H1 (cell line): ENCODE results near the gene NR1H3. TPM values are rescaled to one million over a fixed set of nuclear protein-coding genes. Genes with fewer than 3 reads are reported as not detected.

ENCODE experiments used
- CTCF ChIA-PET: fragments of 300-600 bp; sonication (Branson Sonifier 250); formaldehyde crosslinking; loops from one replicate; lab custom pipeline; 2021; ENCODE audit not compliant: partially characterized antibody; lab: Charles Lee
- POLR2A ChIA-PET: fragments of 300-600 bp; sonication (Branson Sonifier 250); formaldehyde crosslinking; loops from one replicate; lab custom pipeline; 2021; ENCODE audit warnings: inconsistent platforms; ENCODE audit not compliant: partially characterized antibody; lab: Charles Lee
- DNase-seq, 2 experiments: peaks; one replicate each; pipeline versions ENCODE4 v3.0.0 to v3.0.0-alpha.2; 2010 to 2022; ENCODE audit warnings: low spot score in 2 of 2, low read depth in 1 of 2, mixed read lengths in 1 of 2
- FAIRE-seq: peaks from 2 replicates; lab custom pipeline; 2011; peaks lifted over from hg19 to GRCh38; lab: Jason Lieb, UNC
- H2AFZ ChIP-seq: 2 replicates; pipeline ENCODE4 v1.8.1; 2012; ENCODE audit warnings: low read length, inconsistent platforms
- H2AK5ac ChIP-seq: 2 replicates; pipeline ENCODE4 v1.6.1; 2013; ENCODE audit warnings: low read depth, low read length
- H2BK120ac ChIP-seq: replicated peaks from 2 replicates; pipeline ENCODE3; 2013; ENCODE audit warnings: low read depth, low read length, inconsistent platforms
- H2BK12ac ChIP-seq: 2 replicates; pipeline ENCODE4 v1.6.1; 2013; ENCODE audit warnings: low read depth, low read length
- H2BK15ac ChIP-seq: 2 replicates; pipeline ENCODE4 v1.6.1; 2013; ENCODE audit warnings: low read length
- H2BK20ac ChIP-seq: 2 replicates; pipeline ENCODE4 v1.6.1; 2013; ENCODE audit warnings: low read length
- H2BK5ac ChIP-seq: 2 replicates; pipeline ENCODE4 v1.6.1; 2013; ENCODE audit warnings: low read depth, low read length
- H3K14ac ChIP-seq: 2 replicates; pipeline ENCODE4 v1.6.1; 2013; ENCODE audit warnings: inconsistent platforms; ENCODE audit not compliant: insufficient read length
- H3K18ac ChIP-seq: 2 replicates; pipeline ENCODE4 v1.6.1; 2013; ENCODE audit warnings: low read length; ENCODE audit errors: extremely low read depth
- H3K23ac ChIP-seq: 2 replicates; pipeline ENCODE4 v1.6.1; 2013; ENCODE audit warnings: inconsistent platforms; ENCODE audit not compliant: insufficient read length
- H3K23me2 ChIP-seq: 2 replicates; pipeline ENCODE4 v1.6.1; 2013; ENCODE audit warnings: low read depth, low read length
- H3K27ac ChIP-seq: 2 replicates; pipeline ENCODE4 v1.6.1; 2011; ENCODE audit warnings: low read depth, low read length, inconsistent platforms
- H3K27me3 ChIP-seq, 4 experiments: replicated peaks in 1 of 4; 1 replicate in 1 of 4; 2 replicates in 3 of 4; pipeline versions ENCODE4 v1.6.1 to v1.8.1; 2011 to 2013; ENCODE audit warnings: low read length in 3 of 4, mild to moderate bottlenecking in 3 of 4, inconsistent platforms in 2 of 4, mixed read lengths in 2 of 4, moderate library complexity in 1 of 4; ENCODE audit not compliant: control insufficient read depth in 3 of 4, insufficient read depth in 3 of 4; ENCODE audit errors: extremely low read depth in 1 of 4
- H3K36me3 ChIP-seq, 4 experiments: 2 replicates each; pipeline versions ENCODE4 v1.6.1 to v1.8.1; 2011 to 2013; ENCODE audit warnings: mild to moderate bottlenecking in 4 of 4, low read length in 3 of 4, moderate library complexity in 2 of 4, control low read depth in 1 of 4, inconsistent platforms in 1 of 4; ENCODE audit not compliant: insufficient read depth in 4 of 4, control insufficient read depth in 2 of 4
- H3K4ac ChIP-seq: replicated peaks from 2 replicates; pipeline ENCODE3; 2013; ENCODE audit warnings: low read length, low read depth, mixed read lengths, inconsistent platforms; ENCODE audit not compliant: insufficient read length
- H3K4me1 ChIP-seq, 4 experiments: replicated peaks in 1 of 4; 1 replicate in 1 of 4; 2 replicates in 3 of 4; pipeline versions ENCODE4 v1.6.1 to v1.8.1; 2011 to 2013; ENCODE audit warnings: low read length in 3 of 4, inconsistent platforms in 2 of 4, mixed read lengths in 1 of 4; ENCODE audit not compliant: insufficient read depth in 4 of 4, control insufficient read depth in 3 of 4
- H3K4me2 ChIP-seq, 2 experiments: 2 replicates each; pipeline versions ENCODE4 v1.6.1 to v1.8.1; 2011 to 2013; ENCODE audit warnings: low read depth in 2 of 2, low read length in 2 of 2, control low read depth in 1 of 2, inconsistent platforms in 1 of 2, mild to moderate bottlenecking in 1 of 2; ENCODE audit not compliant: insufficient read depth in 1 of 2
- H3K4me3 ChIP-seq, 4 experiments: fragments of 200-600, 300-600 bp in 1 of 4; sonication (generic), shearing (Covaris generic), sonication (Bioruptor Twin) in 1 of 4; 2 replicates each; pipeline versions ENCODE4 v1.5.1 to v1.8.1; 2011 to 2016; ENCODE audit warnings: low read length in 4 of 4, low read depth in 3 of 4, control low read depth in 2 of 4, inconsistent platforms in 2 of 4, mild to moderate bottlenecking in 2 of 4, mixed read lengths in 1 of 4, moderate library complexity in 1 of 4; ENCODE audit not compliant: insufficient read depth in 2 of 4; ENCODE audit errors: extremely low read depth in 1 of 4
- H3K56ac ChIP-seq: replicated peaks from 2 replicates; pipeline ENCODE3; 2013; ENCODE audit warnings: low read depth, mild to moderate bottlenecking, mixed read lengths, low read length, inconsistent platforms; ENCODE audit not compliant: insufficient read length
- H3K79me1 ChIP-seq: 2 replicates; pipeline ENCODE4 v1.6.1; 2013; ENCODE audit warnings: low read depth, low read length, control low read depth
- H3K79me2 ChIP-seq, 2 experiments: 2 replicates each; pipeline versions ENCODE4 v1.6.1 to v1.8.1; 2012 to 2013; ENCODE audit warnings: low read length in 2 of 2, mild to moderate bottlenecking in 2 of 2, inconsistent platforms in 1 of 2; ENCODE audit not compliant: insufficient read depth in 2 of 2, control insufficient read depth in 1 of 2
- H3K9ac ChIP-seq, 4 experiments: replicated peaks in 1 of 4; 1 replicate in 1 of 4; 2 replicates in 3 of 4; pipeline versions ENCODE4 v1.6.1 to v1.8.1; 2011 to 2013; ENCODE audit warnings: low read depth in 3 of 4, low read length in 3 of 4, control low read depth in 2 of 4, mild to moderate bottlenecking in 2 of 4, moderate library complexity in 2 of 4, inconsistent platforms in 1 of 4; ENCODE audit errors: extremely low read depth in 1 of 4
- H3K9me3 ChIP-seq, 2 experiments: 2 replicates each; pipeline versions ENCODE4 v1.6.1 to v1.8.1; 2012 to 2013; ENCODE audit warnings: mild to moderate bottlenecking in 2 of 2, moderate library complexity in 2 of 2, control low read depth in 1 of 2, inconsistent platforms in 1 of 2, low read depth in 1 of 2, low read length in 1 of 2, mixed read lengths in 1 of 2; ENCODE audit not compliant: insufficient read depth in 2 of 2
- H4K20me1 ChIP-seq, 2 experiments: replicated peaks in 1 of 2; 2 replicates each; pipeline versions ENCODE3 to v1.8.1; 2011 to 2013; ENCODE audit warnings: inconsistent platforms in 2 of 2, low read length in 2 of 2, mild to moderate bottlenecking in 1 of 2; ENCODE audit not compliant: insufficient read depth in 2 of 2, control insufficient read depth in 1 of 2
- H4K5ac ChIP-seq: 2 replicates; pipeline ENCODE4 v1.6.1; 2013; ENCODE audit warnings: low read length, low read depth, mixed read lengths, inconsistent platforms; ENCODE audit not compliant: insufficient read length
- H4K8ac ChIP-seq: 2 replicates; pipeline ENCODE4 v1.8.0; 2013; ENCODE audit warnings: mild to moderate bottlenecking, moderate library complexity, low read length, inconsistent platforms; ENCODE audit not compliant: insufficient read depth; ENCODE audit errors: extremely low read depth
- H4K91ac ChIP-seq: replicated peaks from 2 replicates; pipeline ENCODE3; 2013; ENCODE audit warnings: low read length, mixed read lengths, inconsistent platforms; ENCODE audit not compliant: insufficient read length
- CEBPB ChIP-seq: IDR thresholded peaks from 2 replicates; pipeline ENCODE4 v1.6.1; 2012; ENCODE audit warnings: low read depth, low read length
- CREB1 ChIP-seq: IDR thresholded peaks from 2 replicates; pipeline ENCODE4 v1.6.1; 2012; ENCODE audit warnings: inconsistent platforms
- GTF2F1 ChIP-seq: IDR thresholded peaks from 2 replicates; pipeline ENCODE4 v1.6.1; 2012; ENCODE audit warnings: low read depth, low read length, improper control_type of control experiment, borderline replicate concordance
- HDAC2 ChIP-seq, 2 experiments: fragments of 300-600 bp in 1 of 2; sonication (generic) in 1 of 2; IDR thresholded peaks; 2 replicates each; pipeline ENCODE4 v1.6.1; 2011 to 2012; ENCODE audit warnings: low read depth in 2 of 2, low read length in 2 of 2, mild to moderate bottlenecking in 2 of 2, moderate library complexity in 2 of 2, borderline replicate concordance in 1 of 2, inconsistent platforms in 1 of 2
- KDM4A ChIP-seq: IDR thresholded peaks from one replicate; pipeline ENCODE4 v1.7.1; 2012; ENCODE audit warnings: low read depth, mild to moderate bottlenecking, moderate library complexity, low read length, inconsistent platforms; ENCODE audit not compliant: severe bottlenecking
- POLR2A ChIP-seq, 2 experiments: IDR thresholded peaks; 1 replicate in 1 of 2; 2 replicates in 1 of 2; pipeline ENCODE4 v1.6.1; 2011; ENCODE audit warnings: low read depth in 2 of 2, low read length in 2 of 2, mild to moderate bottlenecking in 2 of 2; ENCODE audit errors: control extremely low read depth in 1 of 2
- POLR2AphosphoS5 ChIP-seq: IDR thresholded peaks from 2 replicates; pipeline ENCODE4 v1.6.1; 2011; ENCODE audit warnings: low read depth, low read length
- RNF2 ChIP-seq: fragments of 200-900, 300-1000 bp; sonication (generic); IDR thresholded peaks from 2 replicates; pipeline ENCODE4 v1.7.1; 2016; ENCODE audit warnings: borderline replicate concordance, low read depth, mild to moderate bottlenecking, antibody characterized with exemption, low read length; ENCODE audit not compliant: poor library complexity, severe bottlenecking; ENCODE audit errors: missing control alignments
- TAF1 ChIP-seq: IDR thresholded peaks from 2 replicates; pipeline ENCODE4 v1.6.1; 2011; ENCODE audit warnings: mild to moderate bottlenecking, low read depth, low read length
- YY1 ChIP-seq: IDR thresholded peaks from 2 replicates; pipeline ENCODE4 v1.6.1; 2011; ENCODE audit warnings: low read depth, mild to moderate bottlenecking, low read length
- ZNF274 ChIP-seq: IDR thresholded peaks from 2 replicates; pipeline ENCODE4 v1.7.0; 2012; ENCODE audit warnings: low read length, borderline replicate concordance; ENCODE audit errors: extremely low read depth
- WGBS, 2 experiments: shearing (Covaris generic) in 1 of 2; methylation state at CpG; one replicate each; pipeline versions ENCODE4 v1.1.6 to v1.1.7; 2013 to 2015; ENCODE audit warnings: low lambda C conversion rate in 2 of 2, mixed read lengths in 2 of 2, inconsistent platforms in 1 of 2, low coverage in 1 of 2, missing lambda C conversion rate in 1 of 2; ENCODE audit not compliant: insufficient replicate concordance in 2 of 2, insufficient coverage in 1 of 2, insufficient read length in 1 of 2; ENCODE audit errors: extremely low coverage in 1 of 2, missing lambda C conversion rate in 1 of 2; 5-methylcytosine and 5-hydroxymethylcytosine counted together
- polyA plus RNA-seq, 7 experiments: library from polyadenylated mRNA; depleted of rRNA in 3 of 7; stranded (reverse) in 5 of 7; unstranded in 2 of 7; fragments of >200 nt in 5 of 7; fragments of 200-250 nt in 2 of 7; gene quantifications; 1 replicate in 5 of 7; 2 replicates in 1 of 7; 4 replicates in 1 of 7; pipeline versions ENCODE4 v1.2.1 to v1.2.3, GENCODE V29; 2011 to 2013; ENCODE audit warnings: missing spikeins in 2 of 7, mixed read lengths in 2 of 7
- total RNA-seq: library from RNA; stranded (reverse); fragmentation: NEBNext Ultra II Directional; extraction: Animal tissue kit (Norgen Biotek cat#: 25700); gene quantifications from 2 replicates; pipeline ENCODE4 v1.2.1, GENCODE V29; 2021
- TF ChIP-seq, protein P1 (sequence below): IDR thresholded peaks from 2 replicates; pipeline ENCODE4 v1.6.1; 2012; ENCODE audit warnings: low read length, inconsistent platforms

The NR1H3 gene
- total and polyA plus RNA-seq, 2 of the 8 experiments (the other 6 are each of a cell fraction or from before 2014, with no cell fraction given): 19.9 to 42.1 TPM

DNA sequence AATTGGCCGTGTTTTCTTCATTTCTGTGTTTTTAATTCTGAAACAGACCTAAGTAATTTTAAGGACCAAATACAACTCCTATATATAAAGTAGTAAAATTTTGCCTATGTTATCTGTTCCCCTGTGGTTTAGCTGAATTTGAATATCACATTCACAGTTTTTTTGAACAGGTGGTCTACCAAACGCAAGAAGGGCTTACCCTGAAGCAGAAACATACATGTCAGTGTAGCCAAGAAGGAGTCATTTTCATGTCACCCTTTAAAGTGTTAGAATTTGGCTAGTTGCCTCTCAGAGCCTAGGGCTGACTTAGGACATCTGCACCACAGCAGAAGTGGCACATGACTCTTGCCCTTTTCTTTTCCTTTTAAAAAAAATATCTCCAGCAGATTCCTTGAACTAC is 60.4 kb downstream of the NR1H3 start:
- Histone ChIP-seq H2BK12ac (no peak overlapping the region), H4K91ac (no peak overlapping the region), H2BK5ac (no peak overlapping the region), H4K8ac (no peak overlapping the region), H2AFZ (no peak overlapping the region), H3K27me3 (no peaks in the 10 kb centered on the region), H3K56ac (no peak overlapping the region), H3K79me2 (no peaks in the 10 kb centered on the region), H3K4me2 (no peak overlapping the region), H3K14ac (no peak overlapping the region), H3K4ac (no peak overlapping the region), H3K27ac (no peak overlapping the region), H2BK120ac (no peak overlapping the region), H4K20me1 (no peaks in the 10 kb centered on the region), H4K5ac (no peak overlapping the region), H3K4me3 (no peak overlapping the region), H3K79me1 (no peaks in the 10 kb centered on the region), H3K36me3 (peaks cover 0 to 19% (median 7%) of the 10 kb centered on the region in 4 experiments; a peak in 5 of 8 replicates), H3K9ac (no peak overlapping the region), H2BK15ac (no peak overlapping the region), H3K23ac (no peak overlapping the region), H2AK5ac (no peak overlapping the region), H3K23me2 (no peaks in the 10 kb centered on the region), H3K9me3 (no peaks in the 10 kb centered on the region), H3K4me1 (no peaks in the 10 kb centered on the region), H3K18ac (no peak overlapping the region), H2BK20ac (no peak overlapping the region)
- ChIA-PET CTCF (no interaction called here), POLR2A (no interaction called here)
- no peak for FAIRE-seq
- TF ChIP-seq RNF2 (no peak), YY1 (no peak), POLR2A (IDR thresholded peaks at IDR 0.05; ENCODE audit: control extremely low read depth in 1 of 2, low read depth in 2 of 2, low read length in 2 of 2) (no peak), TAF1 (no peak), ZNF274 (no peak), POLR2AphosphoS5 (no peak), HDAC2 (IDR thresholded peaks at IDR 0.05; ENCODE audit: borderline replicate concordance in 1 of 2, low read depth in 2 of 2, low read length in 2 of 2) (no peak), CEBPB (no peak), KDM4A (no peak), CREB1 (no peak), GTF2F1 (no peak)
- TF ChIP-seq, protein P1, sequence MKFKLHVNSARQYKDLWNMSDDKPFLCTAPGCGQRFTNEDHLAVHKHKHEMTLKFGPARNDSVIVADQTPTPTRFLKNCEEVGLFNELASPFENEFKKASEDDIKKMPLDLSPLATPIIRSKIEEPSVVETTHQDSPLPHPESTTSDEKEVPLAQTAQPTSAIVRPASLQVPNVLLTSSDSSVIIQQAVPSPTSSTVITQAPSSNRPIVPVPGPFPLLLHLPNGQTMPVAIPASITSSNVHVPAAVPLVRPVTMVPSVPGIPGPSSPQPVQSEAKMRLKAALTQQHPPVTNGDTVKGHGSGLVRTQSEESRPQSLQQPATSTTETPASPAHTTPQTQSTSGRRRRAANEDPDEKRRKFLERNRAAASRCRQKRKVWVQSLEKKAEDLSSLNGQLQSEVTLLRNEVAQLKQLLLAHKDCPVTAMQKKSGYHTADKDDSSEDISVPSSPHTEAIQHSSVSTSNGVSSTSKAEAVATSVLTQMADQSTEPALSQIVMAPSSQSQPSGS: no peak
- DNase-seq: no peak
- 89% methylated on average over 2 of the region's 2 CpGs; no CpG with 5 or more reads in 1 of the 2 experiments for WGBS, 2 experiments
